Neural cell (in vitro differentiated cells): ENCODE results near the gene ACTL10. TPM values are rescaled to one million over a fixed set of nuclear protein-coding genes. Genes with fewer than 3 reads are reported as not detected.
A peak's percentile ranks its signal among the peaks of the same experiment; 100 is the strongest.

Source experiments
- H2AFZ ChIP-seq: fragments of 200-600, 300-800 bp; sonication (generic), shearing (Covaris generic); 2 replicates; pipeline ENCODE4 v1.6.0; 2014; ENCODE audit warnings: low read depth, mild to moderate bottlenecking, antibody characterized with exemption, low read length, moderate library complexity
- H3F3A ChIP-seq: fragments of 200-600 bp; shearing (Covaris generic); 2 replicates; pipeline ENCODE4 v1.6.1; 2016; ENCODE audit warnings: mild to moderate bottlenecking, moderate library complexity, mixed read lengths, antibody characterized with exemption, low read length; ENCODE audit not compliant: insufficient read depth, poor library complexity, severe bottlenecking
- H3K27ac ChIP-seq: fragments of 200-600, 300-800 bp; sonication (generic), shearing (Covaris generic); 2 replicates; pipeline ENCODE4 v1.5.1; 2014; ENCODE audit warnings: mild to moderate bottlenecking, low read length, moderate library complexity
- H3K27me3 ChIP-seq: fragments of 300-800, 200-600 bp; sonication (generic), shearing (Covaris generic); 2 replicates; pipeline ENCODE4 v1.6.0; 2014; ENCODE audit warnings: mild to moderate bottlenecking, low read depth, low read length, moderate library complexity; ENCODE audit not compliant: insufficient read depth
- H3K36me3 ChIP-seq: fragments of 300-800, 200-600 bp; sonication (generic), shearing (Covaris generic); 2 replicates; pipeline ENCODE4 v1.5.1; 2014; ENCODE audit warnings: mild to moderate bottlenecking, antibody characterized with exemption, low read length, moderate library complexity; ENCODE audit not compliant: insufficient read depth
- H3K4me2 ChIP-seq: fragments of 300-800, 200-600 bp; sonication (generic), shearing (Covaris generic); 2 replicates; pipeline ENCODE4 v1.6.0; 2014; ENCODE audit warnings: mild to moderate bottlenecking, low read length
- H3K4me3 ChIP-seq: fragments of 300-800, 200-600 bp; sonication (generic), shearing (Covaris generic); 2 replicates; pipeline ENCODE4 v1.5.1; 2014; ENCODE audit warnings: mild to moderate bottlenecking, low read length, moderate library complexity
- H3K79me2 ChIP-seq: fragments of 200-600 bp; shearing (Covaris generic); replicated peaks from 2 replicates; pipeline ENCODE4 v1.6.0; 2014; ENCODE audit warnings: mild to moderate bottlenecking, low read length, moderate library complexity; ENCODE audit not compliant: insufficient read depth
- H3K9ac ChIP-seq: fragments of 300-800, 200-600 bp; sonication (generic), shearing (Covaris generic); 2 replicates; pipeline ENCODE4 v1.6.1; 2016; ENCODE audit warnings: mild to moderate bottlenecking, low read length, mixed read lengths
- H3K9me2 ChIP-seq: fragments of 200-600 bp; shearing (Covaris generic); 2 replicates; pipeline ENCODE4 v1.6.1; 2016; ENCODE audit warnings: mild to moderate bottlenecking, low read length, mixed read lengths; ENCODE audit not compliant: insufficient read depth
- H3K9me3 ChIP-seq: fragments of 200-600, 300-800 bp; sonication (generic), shearing (Covaris generic); 2 replicates; pipeline ENCODE4 v1.6.1; 2016; ENCODE audit warnings: mild to moderate bottlenecking, mixed run types, low read length, moderate library complexity, mixed read lengths
- H4K20me1 ChIP-seq: fragments of 200-600 bp; shearing (Covaris generic); 2 replicates; pipeline ENCODE4 v1.6.1; 2016; ENCODE audit warnings: mild to moderate bottlenecking, mixed run types; ENCODE audit not compliant: insufficient read depth
- CTCF ChIP-seq: fragments of 450-650 bp; IDR thresholded peaks from 2 replicates; pipeline ENCODE4 v1.5.1; 2014; ENCODE audit warnings: antibody characterized with exemption, mild to moderate bottlenecking, moderate library complexity; ENCODE audit not compliant: poor library complexity, severe bottlenecking
- EZH2 ChIP-seq: fragments of 200-600, 300-800 bp; shearing (Covaris generic), sonication (generic); IDR thresholded peaks from 2 replicates; pipeline ENCODE4 v1.6.1; 2014; ENCODE audit warnings: antibody characterized with exemption, low read length, borderline replicate concordance, mild to moderate bottlenecking; ENCODE audit not compliant: insufficient read depth, poor library complexity, severe bottlenecking
- MXI1 ChIP-seq: fragments of 450-650 bp; conservative IDR thresholded peaks from 2 replicates; pipeline ENCODE4 v1.6.1; 2014; ENCODE audit warnings: antibody characterized with exemption, mild to moderate bottlenecking; ENCODE audit not compliant: poor library complexity, severe bottlenecking
- POLR2AphosphoS5 ChIP-seq: IDR thresholded peaks from 2 replicates; pipeline ENCODE4 v1.6.1; 2012
- RAD21 ChIP-seq: fragments of 450-650 bp; conservative IDR thresholded peaks from 2 replicates; pipeline ENCODE4 v1.6.1; 2014; ENCODE audit warnings: antibody characterized with exemption, mild to moderate bottlenecking, moderate library complexity
- REST ChIP-seq: IDR thresholded peaks from 2 replicates; pipeline ENCODE4 v1.6.1; 2012; ENCODE audit warnings: borderline replicate concordance
- SMC3 ChIP-seq: fragments of 450-650 bp; conservative IDR thresholded peaks from 2 replicates; pipeline ENCODE4 v1.6.1; 2014; ENCODE audit warnings: antibody characterized with exemption, mild to moderate bottlenecking, moderate library complexity; ENCODE audit not compliant: poor library complexity
- TAF1 ChIP-seq: IDR thresholded peaks from 2 replicates; pipeline ENCODE4 v1.6.1; 2012; ENCODE audit warnings: low read depth
- polyA plus RNA-seq: library from polyadenylated mRNA; depleted of rRNA; stranded (reverse); fragments of >200 nt; gene quantifications from 2 replicates; pipeline ENCODE4 v1.2.3, GENCODE V29; 2014

ACTL10 gene
- polyA plus RNA-seq, 1 donor from 2014 or later, result not detected

DNA sequence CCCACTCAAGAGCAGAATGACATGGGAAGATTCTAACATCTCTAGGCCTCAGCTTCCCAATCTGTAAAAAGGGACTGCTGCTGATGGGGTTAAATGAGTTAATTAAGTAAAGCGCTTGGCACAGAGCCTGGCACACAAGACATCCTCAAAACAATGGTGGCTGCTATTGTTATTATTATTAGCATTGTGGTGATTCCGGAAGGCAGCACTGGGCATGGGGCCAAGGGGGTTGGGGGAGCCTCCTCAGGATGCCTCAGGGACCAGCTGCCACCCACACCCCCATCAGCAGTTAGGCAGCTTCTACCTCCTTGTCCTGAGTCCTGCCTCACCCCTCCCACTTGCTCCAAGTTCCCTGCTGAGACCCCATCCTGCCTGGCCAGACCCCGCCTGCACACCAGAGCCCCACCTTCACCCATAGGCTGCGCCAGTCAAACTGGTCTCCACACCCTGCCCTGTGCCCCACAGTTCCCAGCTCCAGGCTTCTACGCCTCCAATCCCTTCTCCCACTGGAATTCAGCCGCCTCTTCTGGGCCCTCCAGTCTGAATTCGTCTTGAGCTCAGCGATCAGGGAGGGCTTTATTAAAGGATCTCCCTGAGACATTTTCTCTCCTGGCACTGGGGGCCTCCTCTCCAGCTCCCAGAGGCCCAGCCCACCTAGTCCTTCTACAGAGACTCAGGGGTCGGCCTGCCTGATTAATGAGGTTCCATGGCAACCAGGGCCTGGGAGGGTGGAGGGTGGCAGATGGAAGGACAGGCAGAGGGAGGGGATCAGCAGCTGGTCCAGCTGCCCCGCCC is 18.0 kb downstream of the ACTL10 start:
- H3K9ac ChIP-seq, result no peak overlapping the region
- no peak overlapping the region for H3K27ac ChIP-seq
- H3K36me3 ChIP-seq, result no peaks in the 10 kb centered on the region
- H3F3A ChIP-seq, result no peaks in the 10 kb centered on the region
- TF ChIP-seq TAF1 (no peak), CTCF (no peak), SMC3 (no peak), REST (no peak), RAD21 (no peak), MXI1 (no peak)
- H3K9me3 ChIP-seq, result no peaks in the 10 kb centered on the region
- no peak overlapping the region for H2AFZ ChIP-seq
- H4K20me1 ChIP-seq, result no peaks in the 10 kb centered on the region
- H3K27me3 ChIP-seq, result no peaks in the 10 kb centered on the region
- H3K79me2 ChIP-seq, result peaks cover 10% of the 10 kb centered on the region
- no peaks in the 10 kb centered on the region for H3K9me2 ChIP-seq
- H3K4me2 ChIP-seq, result no peak overlapping the region
- peak overlapping the region; percentile 59 for H3K4me3 ChIP-seq

DNA sequence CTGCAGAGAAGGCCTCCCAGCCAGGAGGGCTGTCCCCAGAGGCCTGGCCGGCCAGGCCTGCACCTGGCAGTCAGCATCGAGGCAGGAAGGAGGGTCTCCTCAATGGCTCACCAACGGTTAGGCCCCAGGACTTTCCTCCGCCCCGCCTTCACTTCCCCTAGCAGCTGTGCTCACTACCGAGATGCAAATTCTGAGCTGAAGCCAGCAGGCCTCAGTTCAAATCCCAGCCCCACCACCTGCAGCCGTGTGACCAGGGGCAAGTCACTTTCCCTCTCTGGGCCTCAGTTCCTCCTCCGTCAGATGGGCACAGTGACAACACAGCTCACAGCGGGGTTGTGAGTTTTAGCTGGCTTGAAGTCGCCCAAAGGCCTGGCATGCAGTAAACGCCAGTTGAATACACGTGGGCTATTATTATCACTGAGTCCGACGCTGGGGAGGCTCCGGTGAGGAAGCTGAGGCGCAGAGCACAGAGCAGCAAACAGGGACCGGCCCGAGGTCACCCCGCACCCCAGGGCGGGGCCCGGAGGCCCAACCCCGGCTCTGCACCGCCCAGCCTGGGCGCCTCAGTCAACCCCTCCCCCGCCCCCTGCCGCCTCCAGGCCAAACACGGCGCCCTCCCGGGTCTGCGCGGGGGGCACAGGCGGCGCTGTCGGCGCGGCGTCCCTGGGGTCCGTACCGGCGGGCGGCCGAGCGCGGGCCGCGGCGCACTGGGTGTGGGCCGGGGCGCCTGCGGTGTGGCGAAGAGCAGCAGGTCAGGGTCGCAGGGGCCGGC is 18.8 kb downstream of the ACTL10 start:
- Histone ChIP-seq H2AFZ (no peak overlapping the region), H4K20me1 (no peaks in the 10 kb centered on the region)

More for the DNA sequence above, 18.8 kb downstream of the ACTL10 start:
- TF ChIP-seq POLR2AphosphoS5 (no peak), REST (no peak), EZH2 (no peak)
- Histone ChIP-seq H3K79me2 (peaks cover 10% of the 10 kb centered on the region), H3K27me3 (no peaks in the 10 kb centered on the region), H3K4me2 (no peak overlapping the region), H3K9me3 (no peaks in the 10 kb centered on the region), H3F3A (no peaks in the 10 kb centered on the region), H3K4me3 (peak overlapping the region; percentile 59), H3K9me2 (no peaks in the 10 kb centered on the region), H3K9ac (peak overlapping the region; percentile 12), H3K36me3 (no peaks in the 10 kb centered on the region), H3K27ac (no peak overlapping the region)
